DMS153 treated with DMSO at 0.1 percent for 48 hours (cell line): Measurements from ENCODE around the gene SLC22A23.

Source experiments
- DNase-seq: peaks from one replicate; lab custom pipeline; 2025; ENCODE audit not compliant: unreplicated experiment; lab: John Stamatoyannopoulos, UW

SLC22A23 gene

GRCh38 chr6:3446184-3446583, 10.7 kb downstream of the SLC22A23 start:
- DNase-seq = no peak

- no peak for DNase-seq
These were observed 12.4 kb downstream of the SLC22A23 start for GRCh38 chr6:3444276-3445088.

DNA sequence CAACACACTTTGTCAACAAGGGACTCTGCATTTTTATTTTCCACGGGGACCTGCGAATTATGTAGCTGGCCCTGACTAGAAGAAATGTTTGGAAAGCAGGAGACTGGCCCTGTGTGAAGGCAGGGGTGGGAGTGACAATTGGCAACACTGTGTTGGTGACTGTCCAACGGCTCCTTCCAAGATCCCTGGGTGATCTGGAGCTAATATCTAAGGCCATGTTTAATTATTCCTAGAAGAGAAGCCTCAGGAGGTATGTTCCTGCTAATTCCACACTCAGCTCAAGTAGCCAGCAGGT, 13.7 kb downstream of the SLC22A23 start:
- no peak for DNase-seq

DNA sequence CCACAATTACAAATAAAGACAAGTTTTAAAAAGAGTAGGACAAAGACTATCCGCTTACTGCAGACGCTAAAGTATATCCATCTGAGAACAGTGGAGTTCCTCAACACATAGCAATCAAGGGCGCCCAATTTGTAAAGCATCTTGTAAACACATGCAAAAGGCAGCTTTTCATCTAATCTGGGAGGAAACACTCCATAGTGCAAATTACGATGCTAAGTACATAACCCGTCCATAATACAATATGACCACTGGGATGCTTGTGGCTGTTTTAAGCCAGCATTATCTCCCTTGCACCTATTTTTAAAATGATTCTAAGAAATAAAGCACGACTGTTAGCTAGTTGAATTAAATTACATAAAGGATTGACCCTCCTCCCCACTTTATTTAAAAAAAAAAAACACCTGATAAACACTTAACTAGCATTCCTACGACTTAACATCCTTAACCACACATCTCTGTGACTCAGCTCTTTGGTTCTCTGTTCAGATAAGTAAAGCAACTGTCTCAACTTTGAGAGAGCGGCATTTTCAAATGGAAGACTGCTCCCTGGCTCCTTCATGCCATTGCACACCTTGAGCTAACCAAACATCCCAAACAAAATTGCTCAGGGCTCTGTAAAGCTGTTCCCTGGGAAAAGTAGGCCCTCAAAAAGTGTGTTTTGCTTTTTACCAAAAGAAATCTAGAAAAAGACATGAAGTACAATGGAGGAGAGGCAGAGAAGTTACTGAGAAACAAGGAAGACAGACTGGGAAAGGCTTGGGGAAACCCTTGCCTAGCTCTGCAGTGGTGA, 14.2 kb downstream of the SLC22A23 start:
- no peak for DNase-seq

DNA sequence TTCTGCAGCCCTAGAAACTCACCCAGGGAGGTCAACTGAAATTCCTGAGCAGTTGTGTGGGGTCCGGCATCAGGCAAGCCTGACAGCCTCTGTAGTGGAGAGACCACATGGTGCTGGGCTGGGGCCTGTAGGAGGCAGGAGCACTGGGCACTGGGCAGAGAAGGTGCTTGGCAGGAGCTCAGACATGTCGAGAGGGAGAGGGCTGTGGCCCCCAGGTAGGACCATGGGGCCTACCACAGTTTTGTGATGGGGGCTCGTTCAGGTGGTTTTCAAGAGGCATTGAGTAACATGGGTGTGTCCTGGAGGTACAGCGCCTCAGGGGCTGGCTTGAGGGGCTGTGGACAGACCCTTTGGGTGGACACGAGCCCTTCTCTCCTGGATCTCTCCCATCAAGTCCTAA, 15.9 kb downstream of the SLC22A23 start:
- no peak for DNase-seq

DNA sequence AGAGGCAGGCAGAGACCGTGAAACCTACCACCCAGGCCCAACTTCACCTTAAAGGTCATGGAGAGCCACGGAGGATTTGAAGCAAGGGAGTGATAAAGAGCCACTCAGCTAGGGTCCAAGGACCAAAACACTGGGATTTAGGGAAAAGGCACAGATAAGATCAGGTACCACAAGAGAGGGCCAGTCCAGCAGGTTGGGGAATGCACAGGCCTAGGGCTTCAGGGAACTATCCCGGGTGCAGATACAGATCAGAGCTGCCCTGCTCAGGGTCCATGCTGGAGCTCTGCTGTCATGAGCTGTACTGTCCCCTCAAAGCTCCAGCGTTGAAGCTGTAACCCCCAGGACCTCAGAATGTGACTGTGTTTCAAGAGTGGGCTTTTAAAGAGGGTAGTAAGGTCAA, 16.9 kb downstream of the SLC22A23 start:
- DNase-seq = no peak

- DNase-seq = peak; percentile 51
These were observed 18.4 kb downstream of the SLC22A23 start for GRCh38 chr6:3438190-3439167.

DNA sequence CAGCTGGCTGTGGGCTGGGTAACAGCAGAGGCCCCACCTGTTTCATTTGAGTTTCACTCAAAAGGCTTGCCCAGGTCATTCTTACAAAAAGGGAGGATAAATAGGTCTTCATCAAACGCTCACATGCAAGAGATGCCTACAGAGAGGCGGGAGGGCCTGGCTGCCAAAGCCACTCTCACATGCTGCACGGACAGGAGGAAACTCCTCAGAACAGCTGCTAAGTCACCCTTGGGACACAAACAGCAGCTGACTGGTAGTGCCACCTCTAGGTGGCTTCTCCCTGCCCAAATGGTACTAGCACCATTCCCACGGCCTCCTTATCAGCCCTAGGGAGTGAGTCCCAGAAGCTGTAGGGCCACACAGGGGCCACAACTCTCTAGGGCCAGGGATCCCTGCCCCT, 23.8 kb downstream of the SLC22A23 start:
- DNase-seq = no peak

DNA sequence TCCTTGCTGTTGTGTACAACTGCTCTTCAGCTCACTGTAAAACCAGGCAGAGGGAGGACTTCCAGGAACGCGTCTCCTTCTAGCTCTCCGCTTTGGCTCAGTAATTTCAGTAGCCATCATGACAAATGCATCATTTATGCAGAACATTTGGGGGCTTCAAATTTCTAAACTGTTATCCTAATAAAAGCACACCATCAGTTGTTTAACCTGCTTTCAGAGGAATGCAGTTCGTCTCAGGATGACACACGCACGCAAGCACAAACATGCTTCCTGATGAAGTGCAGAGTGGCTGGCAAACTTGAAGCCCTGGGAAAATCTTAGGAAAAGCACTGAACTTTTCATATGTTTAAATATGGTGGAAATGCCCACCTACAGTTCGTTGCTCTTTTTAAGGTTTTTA, 24.4 kb downstream of the SLC22A23 start:
- no peak for DNase-seq

GRCh38 chr6:3431994-3432393, 24.9 kb downstream of the SLC22A23 start:
- DNase-seq = no peak

DNA sequence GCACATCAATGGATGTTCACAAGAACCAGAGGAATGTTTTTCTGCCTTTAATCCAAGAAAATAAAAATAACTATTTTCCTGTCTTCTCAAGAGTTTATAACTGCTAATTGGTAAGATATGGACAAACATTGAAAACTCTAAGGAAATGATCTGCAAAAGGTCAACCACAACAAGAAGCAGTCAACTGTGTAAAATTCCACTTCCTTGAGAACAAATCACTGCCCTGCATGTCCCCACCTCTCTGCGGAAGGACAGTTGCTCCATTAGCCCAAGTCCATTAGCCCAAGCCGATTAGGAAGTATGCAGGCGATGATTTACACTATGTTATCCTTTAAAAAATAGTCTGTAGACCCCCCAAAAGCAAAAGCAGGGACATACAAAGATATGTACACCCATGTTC, 27.6 kb downstream of the SLC22A23 start:
- no peak for DNase-seq

- DNase-seq = no peak
These were observed 28.1 kb downstream of the SLC22A23 start for GRCh38 chr6:3428700-3429099.

- no peak for DNase-seq
These were observed 28.6 kb downstream of the SLC22A23 start for GRCh38 chr6:3428247-3428646.

GRCh38 chr6:3427687-3428085, 29.2 kb downstream of the SLC22A23 start:
- DNase-seq = no peak

DNA sequence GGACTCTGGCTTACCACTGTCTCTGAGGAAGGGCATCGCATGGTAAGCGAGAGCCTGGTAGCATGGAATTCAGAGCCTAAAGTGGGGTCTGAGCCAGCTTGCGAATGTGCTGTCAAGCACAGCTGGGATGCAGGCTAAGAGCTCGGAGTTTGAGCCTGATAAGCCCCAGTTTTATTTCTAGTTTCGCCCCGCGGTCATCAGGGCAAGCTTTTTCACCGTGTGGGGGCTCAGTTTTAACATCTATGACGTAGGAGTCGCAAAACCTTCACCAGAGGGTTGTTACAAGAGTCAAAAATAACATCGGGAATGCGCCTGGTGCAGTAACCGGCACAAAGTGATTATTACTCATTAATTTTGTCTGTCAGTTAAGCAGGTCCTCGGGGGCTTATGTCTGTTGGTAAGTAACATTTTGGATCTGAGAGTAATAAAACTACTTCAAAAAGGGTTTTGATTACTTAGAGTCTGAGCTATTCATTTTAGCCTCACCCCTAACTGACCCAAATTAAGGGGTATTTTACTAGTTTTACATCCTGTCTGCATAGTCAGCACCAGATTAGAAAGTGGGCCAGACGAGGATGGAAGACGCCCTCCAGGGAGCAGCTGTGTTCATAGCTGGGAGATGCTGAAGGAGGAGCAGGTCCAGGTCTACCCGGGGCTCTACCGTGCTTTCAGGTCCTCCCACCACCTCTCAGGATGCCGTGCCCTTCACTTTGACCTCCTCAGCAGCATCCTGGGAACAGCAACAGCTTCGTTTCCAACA, 29.7 kb downstream of the SLC22A23 start:
- no peak for DNase-seq

GRCh38 chr6:3426091-3426926, 30.5 kb downstream of the SLC22A23 start:
- no peak for DNase-seq

DNA sequence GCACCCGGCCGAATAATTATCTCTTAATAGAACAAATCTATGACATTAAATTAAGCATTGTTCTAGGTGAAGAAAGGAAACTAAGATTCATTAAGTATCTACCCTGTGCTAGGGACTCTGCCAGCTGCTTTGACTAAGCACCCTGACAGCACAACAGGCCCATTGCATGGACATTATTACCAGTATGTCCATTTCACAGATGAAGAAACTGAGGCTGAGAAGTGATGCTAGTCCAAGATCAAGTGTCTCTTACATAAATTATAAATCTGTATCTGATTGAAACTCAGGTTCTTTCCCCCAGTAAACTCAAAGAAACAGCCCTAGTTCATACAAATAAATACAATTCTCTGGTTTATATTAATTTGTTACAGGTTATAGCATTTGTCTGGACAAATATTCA, 31.3 kb downstream of the SLC22A23 start:
- DNase-seq = no peak

- no peak for DNase-seq
These were observed 32.5 kb downstream of the SLC22A23 start for GRCh38 chr6:3424185-3424927.
